Measurements from ENCODE around the gene USP50. TPM values are rescaled to one million over a fixed set of nuclear protein-coding genes. Genes with fewer than 3 reads are reported as not detected.

Gene USP50
- polyA plus RNA-seq, 1 donor from 2014 or later, result 1.4 TPM

GRCh38 chr15:50556642-50557371 lies 10.3 kb upstream of the USP50 start:
- H3K9me3 ChIP-seq (ENCODE audit: low read length), result no peaks in the 10 kb centered on the region
- no peaks in the 10 kb centered on the region for H3K9me2 ChIP-seq (ENCODE audit: insufficient read depth, low read length)
- H3K9ac ChIP-seq (ENCODE audit: low read length), result no peak overlapping the region
- no peaks in the 10 kb centered on the region for H3K36me3 ChIP-seq (ENCODE audit: insufficient read depth, low read length)
- H3F3A ChIP-seq (ENCODE audit: insufficient read depth, low read length, poor library complexity, severe bottlenecking), result no peaks in the 10 kb centered on the region
- no peaks in the 10 kb centered on the region for H3K79me2 ChIP-seq (replicated peaks; ENCODE audit: insufficient read depth, low read length)
- no peak overlapping the region for H2AFZ ChIP-seq (ENCODE audit: low read depth, low read length)
- no peak for TF ChIP-seq TAF1 (IDR thresholded peaks at IDR 0.05; ENCODE audit: low read depth)
- no peak for TF ChIP-seq REST (IDR thresholded peaks at IDR 0.05; ENCODE audit: borderline replicate concordance)
- TF ChIP-seq SMC3 (conservative IDR thresholded peaks at IDR 0.05; ENCODE audit: poor library complexity), result no peak
- TF ChIP-seq POLR2AphosphoS5 (IDR thresholded peaks at IDR 0.05), result no peak
- no peaks in the 10 kb centered on the region for H4K20me1 ChIP-seq (ENCODE audit: insufficient read depth)
- H3K27me3 ChIP-seq (ENCODE audit: insufficient read depth, low read depth, low read length), result no peaks in the 10 kb centered on the region
- H3K27ac ChIP-seq (ENCODE audit: low read length), result no peak overlapping the region
- no peak overlapping the region for H3K4me3 ChIP-seq (ENCODE audit: low read length)
- no peak overlapping the region for H3K4me2 ChIP-seq (ENCODE audit: low read length)

GRCh38 chr15:50552238-50552637 lies 5.8 kb upstream of the USP50 start:
- no peaks in the 10 kb centered on the region for H3K79me2 ChIP-seq (replicated peaks; ENCODE audit: insufficient read depth, low read length)

More at GRCh38 chr15:50552238-50552637, 5.8 kb upstream of the USP50 start:
- H3K36me3 ChIP-seq (ENCODE audit: insufficient read depth, low read length), result no peaks in the 10 kb centered on the region
- no peak overlapping the region for H2AFZ ChIP-seq (ENCODE audit: low read depth, low read length)
- no peak overlapping the region for H3K27ac ChIP-seq (ENCODE audit: low read length)
- H3K9me2 ChIP-seq (ENCODE audit: insufficient read depth, low read length), result no peaks in the 10 kb centered on the region
- H4K20me1 ChIP-seq (ENCODE audit: insufficient read depth), result no peaks in the 10 kb centered on the region
- no peaks in the 10 kb centered on the region for H3K27me3 ChIP-seq (ENCODE audit: insufficient read depth, low read depth, low read length)
- no peaks in the 10 kb centered on the region for H3F3A ChIP-seq (ENCODE audit: insufficient read depth, low read length, poor library complexity, severe bottlenecking)
- TF ChIP-seq SMC3 (conservative IDR thresholded peaks at IDR 0.05; ENCODE audit: poor library complexity), result no peak
- no peak for TF ChIP-seq MXI1 (conservative IDR thresholded peaks at IDR 0.05; ENCODE audit: poor library complexity, severe bottlenecking)
- TF ChIP-seq POLR2AphosphoS5 (IDR thresholded peaks at IDR 0.05), result no peak
- no peak for TF ChIP-seq CTCF (IDR thresholded peaks at IDR 0.05; ENCODE audit: poor library complexity, severe bottlenecking)
- no peak for TF ChIP-seq RAD21 (conservative IDR thresholded peaks at IDR 0.05)
- no peak for TF ChIP-seq EP300 (conservative IDR thresholded peaks at IDR 0.05; ENCODE audit: poor library complexity, severe bottlenecking)
- no peak overlapping the region for H3K9ac ChIP-seq (ENCODE audit: low read length)
- no peaks in the 10 kb centered on the region for H3K9me3 ChIP-seq (ENCODE audit: low read length)
- no peak overlapping the region for H3K4me2 ChIP-seq (ENCODE audit: low read length)
- no peak overlapping the region for H3K4me3 ChIP-seq (ENCODE audit: low read length)
